Skeletal muscle cell (primary cell): ENCODE measurements around the gene ADAR.
"Not testable (repeated sequence)": the region's sequence is repeated elsewhere in the genome, so short reads cannot be mapped to it uniquely, and the experiment has no call there.

Experiments
- DNase-seq: peaks from one replicate; pipeline ENCODE4 v3.0.0-alpha.2; 2010; ENCODE audit warnings: low read depth
- H3K4me3 ChIP-seq: 2 replicates; pipeline ENCODE4 v1.5.1; 2011; ENCODE audit warnings: low read depth, mild to moderate bottlenecking, control low read depth, low read length, moderate library complexity

Gene ADAR, protein sequence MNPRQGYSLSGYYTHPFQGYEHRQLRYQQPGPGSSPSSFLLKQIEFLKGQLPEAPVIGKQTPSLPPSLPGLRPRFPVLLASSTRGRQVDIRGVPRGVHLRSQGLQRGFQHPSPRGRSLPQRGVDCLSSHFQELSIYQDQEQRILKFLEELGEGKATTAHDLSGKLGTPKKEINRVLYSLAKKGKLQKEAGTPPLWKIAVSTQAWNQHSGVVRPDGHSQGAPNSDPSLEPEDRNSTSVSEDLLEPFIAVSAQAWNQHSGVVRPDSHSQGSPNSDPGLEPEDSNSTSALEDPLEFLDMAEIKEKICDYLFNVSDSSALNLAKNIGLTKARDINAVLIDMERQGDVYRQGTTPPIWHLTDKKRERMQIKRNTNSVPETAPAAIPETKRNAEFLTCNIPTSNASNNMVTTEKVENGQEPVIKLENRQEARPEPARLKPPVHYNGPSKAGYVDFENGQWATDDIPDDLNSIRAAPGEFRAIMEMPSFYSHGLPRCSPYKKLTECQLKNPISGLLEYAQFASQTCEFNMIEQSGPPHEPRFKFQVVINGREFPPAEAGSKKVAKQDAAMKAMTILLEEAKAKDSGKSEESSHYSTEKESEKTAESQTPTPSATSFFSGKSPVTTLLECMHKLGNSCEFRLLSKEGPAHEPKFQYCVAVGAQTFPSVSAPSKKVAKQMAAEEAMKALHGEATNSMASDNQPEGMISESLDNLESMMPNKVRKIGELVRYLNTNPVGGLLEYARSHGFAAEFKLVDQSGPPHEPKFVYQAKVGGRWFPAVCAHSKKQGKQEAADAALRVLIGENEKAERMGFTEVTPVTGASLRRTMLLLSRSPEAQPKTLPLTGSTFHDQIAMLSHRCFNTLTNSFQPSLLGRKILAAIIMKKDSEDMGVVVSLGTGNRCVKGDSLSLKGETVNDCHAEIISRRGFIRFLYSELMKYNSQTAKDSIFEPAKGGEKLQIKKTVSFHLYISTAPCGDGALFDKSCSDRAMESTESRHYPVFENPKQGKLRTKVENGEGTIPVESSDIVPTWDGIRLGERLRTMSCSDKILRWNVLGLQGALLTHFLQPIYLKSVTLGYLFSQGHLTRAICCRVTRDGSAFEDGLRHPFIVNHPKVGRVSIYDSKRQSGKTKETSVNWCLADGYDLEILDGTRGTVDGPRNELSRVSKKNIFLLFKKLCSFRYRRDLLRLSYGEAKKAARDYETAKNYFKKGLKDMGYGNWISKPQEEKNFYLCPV

DNA sequence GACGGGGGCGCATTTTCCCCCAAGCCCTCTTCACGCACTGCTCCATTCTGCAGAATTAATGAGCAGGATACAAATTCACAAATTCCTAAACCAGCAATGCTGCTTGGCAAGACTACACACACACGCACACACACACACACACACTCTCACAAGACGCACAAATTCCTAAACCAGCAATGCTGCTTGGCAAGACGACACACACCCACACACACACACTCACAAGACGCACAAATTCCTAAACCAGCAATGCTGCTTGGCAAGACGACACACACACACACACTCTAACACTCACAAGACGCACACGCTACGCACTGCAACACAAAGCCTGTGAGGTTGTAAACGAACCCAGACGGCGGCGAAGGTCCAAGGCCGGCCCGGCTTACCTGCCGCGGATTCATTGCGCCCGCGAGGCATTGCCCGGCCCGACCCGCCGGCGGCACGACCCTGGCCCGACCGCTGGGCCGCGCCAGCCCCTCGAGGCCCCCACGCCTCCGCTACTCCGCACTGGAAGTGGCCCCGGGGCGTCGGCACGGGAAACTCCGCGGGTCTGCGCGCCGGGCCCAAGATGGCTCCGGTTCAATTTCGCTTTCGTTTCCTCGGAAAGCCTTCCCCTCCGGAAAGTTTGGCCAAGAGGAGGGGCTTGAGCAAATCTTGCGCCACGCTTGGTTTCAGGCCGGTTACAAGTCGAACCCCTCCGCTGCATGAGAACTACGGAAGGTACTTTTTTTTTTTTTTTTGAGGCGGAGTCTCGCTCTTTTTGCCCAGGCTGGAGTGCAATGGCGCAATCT, at the start of gene ADAR:
ADAR (minus strand) TSS at position 578 of the 788 bp plus-strand sequence; CDS start at position 398, 180 bp downstream.
- peak; percentile 95 for DNase-seq

DNA sequence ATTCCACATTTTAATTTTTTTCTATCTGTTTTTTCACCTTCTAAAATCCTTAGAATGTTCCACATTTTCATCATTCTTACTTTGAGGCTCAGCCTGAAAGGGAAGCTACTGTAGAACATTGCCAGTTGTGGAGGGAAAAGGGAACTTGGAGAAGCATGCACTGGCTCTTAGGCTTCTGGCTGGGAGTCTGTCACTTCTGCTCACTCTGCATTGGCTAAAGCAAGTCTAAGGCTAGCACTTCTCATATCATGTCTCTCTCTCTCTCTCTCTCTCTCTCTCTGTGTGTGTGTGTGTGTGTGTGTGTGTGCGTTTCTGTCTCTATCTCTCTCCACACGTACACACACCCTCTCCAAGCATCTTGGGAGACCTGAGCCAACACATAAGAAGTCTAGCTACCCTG, 49.6 kb upstream of the ADAR start:
- no peak for DNase-seq
- H3K4me3 ChIP-seq = no peak overlapping the region

More for the DNA sequence above, at the start of gene ADAR:
- peak within 1 kb of the TSS; percentile 60 for H3K4me3 ChIP-seq

DNA sequence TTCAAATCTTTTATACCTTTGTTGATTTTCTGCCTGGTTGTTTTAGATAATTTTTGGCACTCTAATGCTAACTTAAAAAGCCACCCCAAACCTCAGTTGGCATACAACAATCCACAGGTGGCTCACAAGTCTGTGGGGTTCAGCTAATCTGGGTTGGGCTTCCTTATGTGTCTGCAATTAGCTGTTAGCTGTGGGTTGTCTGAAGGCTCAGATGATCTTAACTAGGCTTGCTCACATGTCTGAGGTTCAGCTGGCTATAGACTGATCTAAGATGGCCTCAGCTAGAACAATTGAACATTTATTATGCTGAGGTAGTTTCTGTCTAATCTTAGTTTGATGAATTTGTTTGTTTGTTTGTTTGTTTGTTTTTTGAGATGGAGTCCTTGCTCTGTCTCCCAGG, 44.9 kb upstream of the ADAR start:
- DNase-seq = no peak
- H3K4me3 ChIP-seq = no peak overlapping the region

DNA sequence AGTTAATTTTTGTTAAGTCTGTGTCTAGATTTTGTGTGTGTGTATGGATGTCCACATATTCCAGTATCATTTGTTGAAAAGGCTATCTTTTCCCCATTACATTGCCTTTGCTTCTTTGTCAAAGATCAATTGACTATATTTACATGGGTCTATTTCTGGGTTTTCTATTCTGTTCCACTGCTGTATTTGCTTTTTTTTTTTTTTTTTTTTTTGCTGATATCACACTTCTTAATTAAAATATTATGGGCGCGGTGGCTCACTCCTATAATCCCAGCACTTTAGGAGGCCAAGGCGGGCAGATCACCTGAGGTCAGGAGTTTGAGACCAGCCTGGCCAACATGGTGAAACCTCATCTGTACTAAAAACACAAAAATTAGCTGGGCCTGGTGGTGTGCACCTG, 36.7 kb upstream of the ADAR start:
- DNase-seq, H3K4me3 ChIP-seq: not testable (repeated sequence)

DNA sequence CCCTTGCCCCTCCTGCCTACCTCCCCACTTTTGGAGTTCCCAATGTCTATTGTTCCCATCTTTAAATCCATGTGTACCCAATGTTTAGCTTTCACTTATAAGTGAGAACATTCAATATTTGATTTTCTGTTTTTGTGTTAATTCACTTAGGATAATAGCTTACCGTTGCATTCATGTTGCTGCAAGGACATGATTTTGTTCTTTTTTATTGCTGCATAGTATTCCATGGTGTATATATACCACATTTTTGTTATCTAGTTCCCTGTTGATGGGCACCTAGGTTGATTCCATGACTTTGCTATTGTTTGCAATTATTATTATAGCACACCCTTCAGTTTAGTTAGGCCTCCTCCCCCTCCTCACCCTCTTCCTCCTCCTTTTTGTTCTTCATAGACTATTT, 33.5 kb upstream of the ADAR start:
- no peak overlapping the region for H3K4me3 ChIP-seq
- no peak for DNase-seq

DNA sequence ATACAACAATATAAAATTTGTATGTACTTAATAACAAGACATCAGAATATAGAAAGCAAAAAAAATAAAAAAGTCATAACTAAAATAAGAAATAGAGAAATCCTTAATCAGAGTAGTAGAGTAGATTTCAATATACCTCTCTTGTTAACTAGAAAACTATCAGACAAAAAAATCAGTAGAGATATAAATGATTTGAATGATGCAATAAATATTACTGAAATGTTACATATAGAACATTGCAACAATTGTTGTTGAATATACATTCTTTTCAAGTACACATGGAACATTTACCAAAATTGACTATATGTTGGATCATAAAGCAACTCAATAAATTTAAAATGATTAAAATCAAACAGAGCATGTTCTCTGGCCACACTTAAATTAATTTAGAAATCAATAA, 31.9 kb upstream of the ADAR start:
- no peak for DNase-seq
- no peak overlapping the region for H3K4me3 ChIP-seq

DNA sequence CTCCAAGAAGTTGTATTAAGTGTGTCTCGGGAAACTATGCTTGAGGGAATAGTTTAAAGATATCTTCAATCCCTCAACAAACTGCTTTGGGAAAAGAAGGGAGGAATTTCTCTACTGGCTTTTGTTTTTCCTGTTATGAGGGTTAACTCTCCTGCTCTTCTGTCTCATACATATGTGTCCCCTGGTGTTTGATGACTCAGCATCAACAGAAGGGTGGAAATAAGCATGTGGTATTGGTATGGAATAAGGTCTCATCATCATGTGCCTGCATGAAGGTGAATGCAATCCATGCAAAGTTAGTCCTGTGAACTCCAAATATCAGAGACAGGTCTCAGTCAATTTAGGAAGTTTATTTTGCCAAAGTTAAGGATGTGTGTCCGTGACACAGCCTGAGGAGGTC, 27.2 kb upstream of the ADAR start:
- no peak overlapping the region for H3K4me3 ChIP-seq
- DNase-seq = no peak

DNA sequence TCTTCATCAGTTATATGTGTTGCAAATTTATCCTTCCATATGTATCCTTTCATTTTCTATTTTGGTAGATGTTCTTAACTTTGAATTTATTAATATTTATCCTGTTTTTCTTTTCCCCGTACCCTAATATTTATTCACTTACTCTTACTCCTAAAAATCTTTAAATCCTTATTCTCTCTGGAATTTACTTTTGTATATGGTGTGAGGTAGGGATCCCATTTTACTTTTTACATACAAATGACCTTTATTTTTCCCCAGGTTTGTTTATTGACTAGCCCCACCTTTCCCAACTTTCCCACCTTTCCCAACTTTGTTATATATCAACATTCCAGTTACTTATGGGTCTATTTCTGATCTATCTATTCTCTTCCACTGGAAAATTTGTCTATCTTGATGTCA, 21.7 kb upstream of the ADAR start:
- no peak overlapping the region for H3K4me3 ChIP-seq
- DNase-seq = no peak

DNA sequence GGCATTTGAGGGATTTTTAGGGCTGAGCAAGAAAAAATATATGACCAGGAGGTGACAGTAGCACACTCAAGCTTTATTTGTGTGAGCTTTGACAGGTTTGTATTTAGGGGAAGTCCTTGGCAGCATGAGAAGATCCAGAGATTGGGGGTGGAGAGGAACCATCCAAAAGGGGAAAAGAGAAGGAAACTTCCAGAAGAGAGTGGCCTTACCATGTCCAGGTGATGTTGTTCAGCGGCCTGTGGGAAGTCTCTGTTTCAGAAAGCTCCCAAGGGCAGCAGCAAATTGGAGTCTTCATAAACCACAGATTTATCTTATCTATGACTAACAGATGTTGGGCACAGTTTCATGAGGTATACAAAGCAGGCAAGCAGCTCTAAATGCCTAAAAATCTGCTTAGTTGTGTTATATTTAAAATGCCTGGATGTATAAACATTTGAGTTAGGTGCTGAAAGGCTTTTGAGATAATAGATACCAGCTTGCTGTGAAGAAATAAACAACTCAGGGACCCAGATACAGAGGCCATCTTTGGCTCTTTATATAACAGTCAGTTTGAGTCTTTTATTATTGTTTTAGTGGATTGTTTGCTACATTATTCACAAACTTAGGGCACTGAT, 21.2 kb upstream of the ADAR start:
- H3K4me3 ChIP-seq = no peak overlapping the region
- no peak for DNase-seq

DNA sequence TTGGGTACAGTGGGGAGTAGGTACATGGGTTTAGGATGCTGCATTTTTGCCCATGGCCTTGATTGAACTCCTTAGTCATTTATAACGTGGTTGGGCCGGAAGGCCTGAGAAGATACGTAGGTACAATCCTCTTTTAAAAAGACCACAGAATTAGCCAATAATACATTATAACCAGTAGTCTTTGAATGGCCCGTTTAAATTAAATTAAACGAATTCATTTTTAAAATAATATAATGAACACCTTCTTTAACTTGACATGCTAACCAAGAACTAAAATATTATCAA, 20.1 kb upstream of the ADAR start:
- no peak for DNase-seq
- H3K4me3 ChIP-seq = peak overlapping the region; percentile 83

DNA sequence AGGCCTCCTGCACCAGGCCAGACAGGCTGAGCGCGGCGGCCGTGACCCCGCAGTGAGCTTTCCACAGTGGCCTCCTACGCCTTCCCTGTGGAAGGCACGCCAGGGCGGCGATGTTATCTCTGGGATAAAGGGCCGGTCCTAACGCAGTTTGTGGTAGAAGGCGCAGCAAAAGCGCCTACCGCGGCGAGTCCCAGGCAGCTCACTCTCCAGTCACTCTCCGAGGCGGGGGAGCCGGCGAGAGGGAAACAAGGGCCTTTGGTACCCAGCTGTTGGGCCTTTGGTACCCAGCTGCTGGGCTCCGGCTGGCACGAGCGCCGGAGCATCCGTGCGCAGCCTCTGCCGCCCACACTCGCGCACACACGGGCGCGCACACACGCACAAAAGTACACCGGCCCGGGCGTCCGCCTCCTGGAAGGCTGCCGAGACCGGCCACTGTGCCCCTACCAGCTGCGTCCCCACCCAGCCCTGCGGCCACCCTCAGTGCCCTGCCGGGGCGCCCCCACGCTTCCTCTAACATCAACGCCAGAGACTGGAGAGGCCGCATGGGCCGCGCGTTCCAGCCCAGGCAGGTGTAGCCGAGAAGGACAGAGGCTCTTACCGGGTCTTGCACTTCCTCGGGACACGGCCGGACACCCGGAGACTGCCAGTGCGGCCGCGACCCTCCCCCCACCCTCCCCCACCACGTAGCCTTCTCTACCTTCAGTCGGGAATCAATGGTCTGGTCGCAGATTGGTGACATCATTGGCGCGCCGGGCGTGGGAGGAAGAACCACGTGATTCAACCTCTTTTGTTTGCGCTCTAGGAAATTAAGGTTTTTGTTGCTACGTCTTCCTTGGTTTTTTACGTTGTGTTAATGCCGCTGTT, 19.5 kb upstream of the ADAR start:
- peak; percentile 54 for DNase-seq
- peak overlapping the region; percentile 83 for H3K4me3 ChIP-seq

DNA sequence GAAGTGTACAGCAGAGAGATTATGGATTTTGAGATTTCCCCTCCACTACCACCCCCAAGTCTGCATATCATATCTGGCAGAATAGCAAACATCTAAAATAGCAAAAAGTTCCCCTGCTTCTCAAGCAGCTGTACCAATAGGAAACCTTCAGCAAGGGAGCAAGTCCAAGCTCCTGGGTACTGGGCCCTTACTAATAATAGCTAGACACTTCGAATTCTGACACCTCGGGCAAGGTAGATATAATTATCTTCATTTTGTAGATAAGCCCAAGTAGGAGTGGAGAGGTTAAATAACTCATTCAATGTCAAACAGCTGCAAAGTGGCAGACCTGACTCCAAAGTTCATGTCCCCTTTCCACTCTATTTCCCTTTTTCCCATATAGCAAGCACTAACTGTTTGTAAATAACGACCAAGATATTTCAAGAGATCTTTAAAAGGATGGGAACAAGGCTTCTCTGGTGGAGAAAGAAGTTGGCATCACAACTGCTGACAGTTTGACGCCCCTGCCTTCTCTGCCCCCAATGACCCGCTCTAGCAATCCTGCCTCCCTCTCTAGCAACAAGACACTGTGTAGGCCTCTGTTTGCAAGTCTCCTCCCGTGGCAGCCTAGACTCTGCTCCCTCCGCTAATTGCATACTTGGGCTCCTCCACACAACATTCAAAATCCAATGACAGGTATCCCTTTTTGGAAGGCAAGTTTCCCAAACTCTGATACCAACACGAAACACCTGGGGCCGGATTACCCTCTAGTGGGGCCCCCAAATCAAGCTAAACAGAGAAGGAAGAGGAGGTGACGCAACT, 18.7 kb upstream of the ADAR start:
- no peak for DNase-seq
- peak overlapping the region; percentile 83 for H3K4me3 ChIP-seq

DNA sequence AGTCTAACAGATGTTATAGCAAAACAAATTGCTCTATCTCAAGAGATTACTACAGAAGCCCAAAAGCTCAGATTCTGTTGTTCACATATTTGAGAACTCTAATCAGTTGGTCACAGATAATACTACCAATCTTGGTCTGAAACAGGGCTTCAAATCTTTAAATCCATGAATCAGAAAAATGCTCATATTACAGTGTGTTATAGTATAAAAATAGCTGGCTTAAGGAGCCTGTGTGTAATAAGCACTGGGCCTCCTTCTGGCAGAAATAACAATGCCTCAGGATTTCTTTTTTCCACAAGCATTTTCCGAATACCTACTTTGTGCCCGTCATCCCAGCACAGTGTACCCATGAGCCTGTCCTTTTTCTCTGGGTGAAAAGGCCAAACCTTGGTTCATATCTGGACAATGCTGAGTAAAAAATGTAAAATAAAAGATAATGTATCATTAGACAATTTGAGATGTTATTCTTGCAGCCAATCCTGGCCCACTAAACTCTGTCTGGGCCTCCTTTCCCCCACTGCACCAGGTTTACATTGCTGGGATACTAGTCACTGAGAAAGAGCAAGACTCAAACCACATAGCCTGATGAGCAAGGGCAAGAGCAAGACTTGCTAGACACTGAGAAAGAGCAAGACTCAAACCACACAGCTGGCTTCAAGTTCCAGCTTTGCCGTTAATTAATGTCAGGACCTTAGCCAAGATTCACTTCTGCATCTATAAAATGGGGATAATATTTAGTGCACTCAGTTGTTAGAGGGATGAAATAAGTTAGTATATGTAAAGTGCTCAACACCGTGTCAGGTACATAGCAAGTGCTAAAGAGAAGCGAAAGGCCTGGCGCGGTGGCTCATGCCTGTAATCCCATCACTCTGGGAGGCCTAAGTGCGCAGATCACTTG, 17.0 kb upstream of the ADAR start:
- DNase-seq = peak; percentile 45
- H3K4me3 ChIP-seq = no peak overlapping the region

DNA sequence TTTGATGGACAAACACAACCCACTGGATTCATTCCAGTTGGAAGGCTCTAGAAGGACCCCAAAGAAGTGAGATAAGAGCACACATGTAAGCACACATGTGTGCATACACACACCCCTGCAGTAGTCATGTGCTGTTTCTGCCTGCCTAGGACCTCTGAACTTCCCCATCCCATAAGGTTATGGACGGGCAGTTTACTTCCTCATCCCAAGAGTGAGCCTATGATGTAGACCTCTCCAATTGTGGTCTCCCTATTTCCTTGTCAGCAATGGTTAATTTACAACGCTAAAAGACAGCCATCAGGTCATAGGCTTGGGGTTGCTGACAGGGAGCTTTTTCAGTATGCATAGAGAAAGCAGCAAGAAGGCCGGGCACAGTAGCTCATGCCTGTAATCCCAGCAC, 15.4 kb upstream of the ADAR start:
- no peak for DNase-seq
- no peak overlapping the region for H3K4me3 ChIP-seq

DNA sequence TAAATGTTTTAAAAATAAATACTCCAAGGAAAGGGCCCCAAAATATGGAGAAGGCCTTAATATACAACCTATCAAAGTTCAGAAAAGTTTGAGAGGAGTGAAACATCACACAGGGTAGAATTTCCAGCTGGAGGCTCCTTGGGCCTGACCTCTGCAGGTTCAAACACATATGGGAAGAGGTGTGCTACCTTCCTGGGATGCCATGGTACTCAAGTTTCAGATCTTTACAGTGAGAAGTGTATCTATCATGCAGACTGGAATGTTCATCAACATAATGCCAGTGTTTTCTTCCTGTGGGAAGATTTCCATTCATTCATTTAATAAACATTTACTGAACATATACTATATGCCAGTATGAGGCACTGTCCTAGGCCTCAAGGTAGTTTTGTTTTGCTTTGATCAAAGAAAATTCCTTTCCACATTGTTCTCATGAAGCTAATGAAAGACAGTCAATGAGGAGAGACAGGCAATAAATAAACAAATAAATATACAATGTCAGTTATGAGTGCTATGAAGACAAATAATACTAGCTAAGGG, 14.6 kb upstream of the ADAR start:
- H3K4me3 ChIP-seq = no peak overlapping the region
- no peak for DNase-seq

DNA sequence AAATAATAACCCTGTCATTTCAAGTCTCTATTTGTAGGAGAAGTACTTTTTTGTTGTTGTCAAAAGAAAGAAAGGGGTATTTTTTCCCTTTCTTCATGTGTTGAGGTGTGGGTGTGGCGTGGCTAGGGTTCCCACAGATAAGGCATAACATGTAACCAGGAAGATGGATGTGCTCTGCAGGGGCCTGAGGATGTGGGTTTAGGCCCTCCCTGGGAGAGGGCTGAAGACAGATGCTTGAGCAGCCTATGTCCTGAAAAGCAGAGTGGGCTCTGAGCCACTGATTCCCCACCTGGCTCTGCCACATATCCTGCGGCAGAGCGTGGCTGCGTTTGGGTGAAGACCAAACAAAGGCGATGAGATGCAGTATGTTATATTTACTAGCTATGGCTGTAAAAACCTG, 13.9 kb upstream of the ADAR start:
- H3K4me3 ChIP-seq = no peak overlapping the region
- DNase-seq = no peak
